ENCODE data around the gene MYO1F. TPM values are rescaled to one million over a fixed set of nuclear protein-coding genes. Genes with fewer than 3 reads are reported as not detected.
"Not testable (repeated sequence)": the region's sequence is repeated elsewhere in the genome, so short reads cannot be mapped to it uniquely, and the experiment has no call there.

The MYO1F gene
- polyA plus RNA-seq, 2 donors = 2.5 to 7.9 TPM

- Histone ChIP-seq H3K4me3 (ENCODE audit: low read depth in 1 of 2, low read length in 2 of 2) (peak overlapping the region; percentile 58 to 96), H3K27ac (ENCODE audit: low read depth in 2 of 2, low read length in 1 of 2) (peak overlapping the region; percentile 100), H3K4me1 (ENCODE audit: control insufficient read depth in 2 of 2, insufficient read depth in 2 of 2, low read length in 1 of 2) (peaks cover 8 to 13% of the 10 kb centered on the region in 2 donors)
- not testable (repeated sequence) for H3K9me3 ChIP-seq (ENCODE audit: control insufficient read depth in 2 of 2, insufficient read depth in 1 of 2, low read depth in 1 of 2, low read length in 1 of 2); H3K36me3 ChIP-seq (ENCODE audit: control insufficient read depth in 2 of 2, insufficient read depth in 2 of 2, low read length in 1 of 2); H3K27me3 ChIP-seq (ENCODE audit: control insufficient read depth in 1 of 2, insufficient read depth in 2 of 2, low read length in 2 of 2)
- WGBS, 2 donors = 66 to 69% methylated on average over 21 of the region's 21 CpGs
These were observed 62.7 kb downstream of the MYO1F start for GRCh38 chr19:8514505-8515009.

- peaks cover 0 to 3% of the 10 kb centered on the region in 2 donors for H3K36me3 ChIP-seq (ENCODE audit: control insufficient read depth in 2 of 2, insufficient read depth in 2 of 2, low read length in 1 of 2)
- peaks cover 8 to 13% of the 10 kb centered on the region in 2 donors for H3K4me1 ChIP-seq (ENCODE audit: control insufficient read depth in 2 of 2, insufficient read depth in 2 of 2, low read length in 1 of 2)
- no peaks in the 10 kb centered on the region for H3K27me3 ChIP-seq (ENCODE audit: control insufficient read depth in 1 of 2, insufficient read depth in 2 of 2, low read length in 2 of 2)
- peak within 1 kb of the TSS; percentile 58 to 96 for H3K4me3 ChIP-seq (ENCODE audit: low read depth in 1 of 2, low read length in 2 of 2)
- H3K27ac ChIP-seq (ENCODE audit: low read depth in 2 of 2, low read length in 1 of 2) = peak within 1 kb of the TSS; percentile 100
- no peaks in the 10 kb centered on the region for H3K9me3 ChIP-seq (ENCODE audit: control insufficient read depth in 2 of 2, insufficient read depth in 1 of 2, low read depth in 1 of 2, low read length in 1 of 2)
- WGBS, 2 donors = 0 to 1% methylated on average over 64 to 70 of the region's 70 CpGs
These were observed 63.3 kb downstream of the MYO1F start, which contains the start of gene ZNF414 for GRCh38 chr19:8513687-8514504. Gene ZNF414, minus strand, starts transcription at chr19:8514167. Its CDS starts 121 bp downstream, at chr19:8514046.

GRCh38 chr19:8513036-8513686 is 64.1 kb downstream of the MYO1F start:
- Histone ChIP-seq H3K4me3 (ENCODE audit: low read depth in 1 of 2, low read length in 2 of 2) (peak overlapping the region; percentile 58 to 96), H3K27me3 (ENCODE audit: control insufficient read depth in 1 of 2, insufficient read depth in 2 of 2, low read length in 2 of 2) (no peaks in the 10 kb centered on the region), H3K36me3 (ENCODE audit: control insufficient read depth in 2 of 2, insufficient read depth in 2 of 2, low read length in 1 of 2) (peaks cover 0 to 3% of the 10 kb centered on the region in 2 donors), H3K9me3 (ENCODE audit: control insufficient read depth in 2 of 2, insufficient read depth in 1 of 2, low read depth in 1 of 2, low read length in 1 of 2) (no peaks in the 10 kb centered on the region), H3K27ac (ENCODE audit: low read depth in 2 of 2, low read length in 1 of 2) (peak overlapping the region; percentile 100), H3K4me1 (ENCODE audit: control insufficient read depth in 2 of 2, insufficient read depth in 2 of 2, low read length in 1 of 2) (peaks cover 8 to 13% of the 10 kb centered on the region in 2 donors)
- WGBS, 2 donors = 59 to 62% methylated on average over 19 of the region's 19 CpGs

GRCh38 chr19:8512115-8512967 is 64.9 kb downstream of the MYO1F start:
- WGBS, 2 donors = 76 to 80% methylated on average over 20 to 22 of the region's 22 CpGs

GRCh38 chr19:8511573-8512101 is 65.6 kb downstream of the MYO1F start:
- Histone ChIP-seq H3K9me3 (ENCODE audit: control insufficient read depth in 2 of 2, insufficient read depth in 1 of 2, low read depth in 1 of 2, low read length in 1 of 2) (no peaks in the 10 kb centered on the region), H3K36me3 (ENCODE audit: control insufficient read depth in 2 of 2, insufficient read depth in 2 of 2, low read length in 1 of 2) (peaks cover 0 to 3% of the 10 kb centered on the region in 2 donors), H3K4me1 (ENCODE audit: control insufficient read depth in 2 of 2, insufficient read depth in 2 of 2, low read length in 1 of 2) (peaks cover 8 to 15% of the 10 kb centered on the region in 2 donors), H3K27ac (ENCODE audit: low read depth in 2 of 2, low read length in 1 of 2) (no peak overlapping the region), H3K4me3 (ENCODE audit: low read depth in 1 of 2, low read length in 2 of 2) (peak overlapping the region in 1 of 2 donors; percentile 10), H3K27me3 (ENCODE audit: control insufficient read depth in 1 of 2, insufficient read depth in 2 of 2, low read length in 2 of 2) (no peaks in the 10 kb centered on the region)
- WGBS, 2 donors = 61 to 65% methylated on average over 45 of the region's 45 CpGs

More at GRCh38 chr19:8512115-8512967, 64.9 kb downstream of the MYO1F start:
- H3K27ac ChIP-seq (ENCODE audit: low read depth in 2 of 2, low read length in 1 of 2) = peak overlapping the region in 1 of 2 donors; percentile 64
- no peaks in the 10 kb centered on the region for H3K9me3 ChIP-seq (ENCODE audit: control insufficient read depth in 2 of 2, insufficient read depth in 1 of 2, low read depth in 1 of 2, low read length in 1 of 2)
- no peak overlapping the region for H3K4me3 ChIP-seq (ENCODE audit: low read depth in 1 of 2, low read length in 2 of 2)
- peaks cover 0 to 3% of the 10 kb centered on the region in 2 donors for H3K36me3 ChIP-seq (ENCODE audit: control insufficient read depth in 2 of 2, insufficient read depth in 2 of 2, low read length in 1 of 2)
- H3K27me3 ChIP-seq (ENCODE audit: control insufficient read depth in 1 of 2, insufficient read depth in 2 of 2, low read length in 2 of 2) = no peaks in the 10 kb centered on the region
- peaks cover 8 to 13% of the 10 kb centered on the region in 2 donors for H3K4me1 ChIP-seq (ENCODE audit: control insufficient read depth in 2 of 2, insufficient read depth in 2 of 2, low read length in 1 of 2)

GRCh38 chr19:8510589-8511115 is 66.6 kb downstream of the MYO1F start:
- Histone ChIP-seq H3K4me1 (ENCODE audit: control insufficient read depth in 2 of 2, insufficient read depth in 2 of 2, low read length in 1 of 2) (peaks cover 8 to 20% of the 10 kb centered on the region in 2 donors), H3K9me3 (ENCODE audit: control insufficient read depth in 2 of 2, insufficient read depth in 1 of 2, low read depth in 1 of 2, low read length in 1 of 2) (no peaks in the 10 kb centered on the region), H3K36me3 (ENCODE audit: control insufficient read depth in 2 of 2, insufficient read depth in 2 of 2, low read length in 1 of 2) (peaks cover 0 to 3% of the 10 kb centered on the region in 2 donors), H3K27ac (ENCODE audit: low read depth in 2 of 2, low read length in 1 of 2) (no peak overlapping the region), H3K4me3 (ENCODE audit: low read depth in 1 of 2, low read length in 2 of 2) (no peak overlapping the region), H3K27me3 (ENCODE audit: control insufficient read depth in 1 of 2, insufficient read depth in 2 of 2, low read length in 2 of 2) (no peaks in the 10 kb centered on the region)
- WGBS, 2 donors = 77 to 83% methylated on average over 51 to 52 of the region's 52 CpGs

GRCh38 chr19:8506402-8506957 is 70.8 kb downstream of the MYO1F start:
- 22 to 27% methylated on average over 17 to 18 of the region's 18 CpGs for WGBS, 2 donors
- H3K4me3 ChIP-seq (ENCODE audit: low read depth in 1 of 2, low read length in 2 of 2) = peak overlapping the region; percentile 38 to 53
- peak overlapping the region in 1 of 2 donors; percentile 2 for H3K27ac ChIP-seq (ENCODE audit: low read depth in 2 of 2, low read length in 1 of 2)

GRCh38 chr19:8505680-8506401 is 71.4 kb downstream of the MYO1F start:
- no peaks in the 10 kb centered on the region for H3K27me3 ChIP-seq (ENCODE audit: control insufficient read depth in 1 of 2, insufficient read depth in 2 of 2, low read length in 2 of 2)
- H3K4me1 ChIP-seq (ENCODE audit: control insufficient read depth in 2 of 2, insufficient read depth in 2 of 2, low read length in 1 of 2) = peaks cover 0 to 7% of the 10 kb centered on the region in 2 donors
- no peaks in the 10 kb centered on the region for H3K9me3 ChIP-seq (ENCODE audit: control insufficient read depth in 2 of 2, insufficient read depth in 1 of 2, low read depth in 1 of 2, low read length in 1 of 2)
- peaks cover 0 to 3% of the 10 kb centered on the region in 2 donors for H3K36me3 ChIP-seq (ENCODE audit: control insufficient read depth in 2 of 2, insufficient read depth in 2 of 2, low read length in 1 of 2)
- WGBS, 2 donors = 1% methylated on average over 56 of the region's 56 CpGs
- peak overlapping the region; percentile 38 to 53 for H3K4me3 ChIP-seq (ENCODE audit: low read depth in 1 of 2, low read length in 2 of 2)
- peak overlapping the region in 1 of 2 donors; percentile 27 for H3K27ac ChIP-seq (ENCODE audit: low read depth in 2 of 2, low read length in 1 of 2)

More at GRCh38 chr19:8506402-8506957, 70.8 kb downstream of the MYO1F start:
- Histone ChIP-seq H3K27me3 (ENCODE audit: control insufficient read depth in 1 of 2, insufficient read depth in 2 of 2, low read length in 2 of 2) (no peaks in the 10 kb centered on the region), H3K4me1 (ENCODE audit: control insufficient read depth in 2 of 2, insufficient read depth in 2 of 2, low read length in 1 of 2) (peaks cover 2 to 7% of the 10 kb centered on the region in 2 donors), H3K36me3 (ENCODE audit: control insufficient read depth in 2 of 2, insufficient read depth in 2 of 2, low read length in 1 of 2) (peaks cover 0 to 3% of the 10 kb centered on the region in 2 donors), H3K9me3 (ENCODE audit: control insufficient read depth in 2 of 2, insufficient read depth in 1 of 2, low read depth in 1 of 2, low read length in 1 of 2) (no peaks in the 10 kb centered on the region)

All from esophagus (tissue), 2 donors.